ENCODE results near the gene EIF3I. TPM values are rescaled to one million over a fixed set of nuclear protein-coding genes. Genes with fewer than 3 reads are reported as not detected.

Gene EIF3I
- total RNA-seq, 1 donor from 2014 or later, result 626 TPM

DNA sequence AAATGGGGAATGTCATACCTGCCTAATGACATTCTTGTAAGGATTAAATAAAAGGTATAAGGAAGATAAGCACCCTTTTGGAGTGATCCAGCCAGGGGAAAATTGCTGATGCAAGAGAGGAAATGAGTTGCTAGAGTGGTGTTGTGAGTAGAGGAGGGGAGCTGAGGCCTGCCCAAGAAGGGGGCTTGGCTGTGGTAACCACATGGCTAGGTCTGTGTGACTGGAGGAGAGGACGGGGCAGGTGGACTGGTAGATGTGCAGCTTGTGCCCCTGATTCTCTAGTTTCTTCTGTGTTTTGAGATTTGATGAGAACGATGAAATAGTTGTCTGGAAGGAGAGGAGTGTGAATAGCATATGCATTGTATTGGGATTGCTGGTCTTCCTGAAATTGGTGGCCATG is 36.1 kb upstream of the EIF3I start:
- DNase-seq (ENCODE audit: low read depth) (no peak), FAIRE-seq (no peak)
- no peak overlapping the region for H3K4me3 ChIP-seq (ENCODE audit: low read depth, low read length)
- H3K36me3 ChIP-seq (ENCODE audit: control insufficient read depth, insufficient read depth, low read length), result peaks cover 41% of the 10 kb centered on the region
- TF ChIP-seq, protein P1, sequence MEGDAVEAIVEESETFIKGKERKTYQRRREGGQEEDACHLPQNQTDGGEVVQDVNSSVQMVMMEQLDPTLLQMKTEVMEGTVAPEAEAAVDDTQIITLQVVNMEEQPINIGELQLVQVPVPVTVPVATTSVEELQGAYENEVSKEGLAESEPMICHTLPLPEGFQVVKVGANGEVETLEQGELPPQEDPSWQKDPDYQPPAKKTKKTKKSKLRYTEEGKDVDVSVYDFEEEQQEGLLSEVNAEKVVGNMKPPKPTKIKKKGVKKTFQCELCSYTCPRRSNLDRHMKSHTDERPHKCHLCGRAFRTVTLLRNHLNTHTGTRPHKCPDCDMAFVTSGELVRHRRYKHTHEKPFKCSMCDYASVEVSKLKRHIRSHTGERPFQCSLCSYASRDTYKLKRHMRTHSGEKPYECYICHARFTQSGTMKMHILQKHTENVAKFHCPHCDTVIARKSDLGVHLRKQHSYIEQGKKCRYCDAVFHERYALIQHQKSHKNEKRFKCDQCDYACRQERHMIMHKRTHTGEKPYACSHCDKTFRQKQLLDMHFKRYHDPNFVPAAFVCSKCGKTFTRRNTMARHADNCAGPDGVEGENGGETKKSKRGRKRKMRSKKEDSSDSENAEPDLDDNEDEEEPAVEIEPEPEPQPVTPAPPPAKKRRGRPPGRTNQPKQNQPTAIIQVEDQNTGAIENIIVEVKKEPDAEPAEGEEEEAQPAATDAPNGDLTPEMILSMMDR (IDR thresholded peaks at IDR 0.05; ENCODE audit: insufficient read depth, low read length, severe bottlenecking), result no peak
- H3K27me3 ChIP-seq (ENCODE audit: control insufficient read depth, insufficient read depth, low read length), result no peaks in the 10 kb centered on the region

DNA sequence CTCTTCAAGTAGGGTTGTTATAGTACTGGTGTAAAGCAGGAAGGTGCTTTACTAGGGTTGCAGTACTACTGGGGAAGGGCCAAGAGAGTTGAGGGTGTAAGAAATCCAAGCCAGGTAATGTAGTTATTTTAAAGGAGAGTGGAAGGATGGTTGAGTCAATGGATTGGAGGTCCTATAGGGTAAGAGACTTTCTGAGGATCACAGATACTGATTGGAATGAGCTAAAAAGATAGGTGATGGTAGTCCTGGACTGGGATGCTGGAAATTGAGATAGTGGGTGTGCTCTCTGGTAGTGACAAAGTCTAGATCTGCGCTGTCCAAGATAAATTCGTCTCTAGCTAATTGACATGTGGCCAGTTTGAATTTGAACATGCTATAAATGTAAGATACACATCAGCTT is 35.7 kb upstream of the EIF3I start:
- FAIRE-seq (no peak), DNase-seq (ENCODE audit: low read depth) (no peak)
- no peak overlapping the region for H3K4me3 ChIP-seq (ENCODE audit: low read depth, low read length)
- H3K27me3 ChIP-seq (ENCODE audit: control insufficient read depth, insufficient read depth, low read length), result no peaks in the 10 kb centered on the region
- peaks cover 38% of the 10 kb centered on the region for H3K36me3 ChIP-seq (ENCODE audit: control insufficient read depth, insufficient read depth, low read length)
- TF ChIP-seq, protein P1 (IDR thresholded peaks at IDR 0.05; ENCODE audit: insufficient read depth, low read length, severe bottlenecking), result no peak

DNA sequence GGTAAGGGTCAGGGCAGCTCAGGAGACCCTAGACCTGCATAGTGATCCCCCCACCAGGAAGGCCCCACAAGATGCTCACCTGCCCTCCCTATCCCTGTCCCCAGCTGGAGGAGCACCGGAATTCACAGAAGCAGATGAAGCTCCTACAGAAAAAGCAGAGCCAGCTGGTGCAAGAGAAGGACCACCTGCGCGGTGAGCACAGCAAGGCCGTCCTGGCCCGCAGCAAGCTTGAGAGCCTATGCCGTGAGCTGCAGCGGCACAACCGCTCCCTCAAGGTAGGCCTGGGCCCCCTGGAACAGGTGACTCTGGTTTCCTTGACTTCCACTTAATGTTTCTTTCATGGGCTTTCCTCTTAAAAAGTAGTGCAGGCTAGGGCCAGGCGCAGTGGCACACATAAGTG is 34.4 kb upstream of the EIF3I start:
- Histone ChIP-seq H3K36me3 (ENCODE audit: control insufficient read depth, insufficient read depth, low read length) (peaks cover 40% of the 10 kb centered on the region), H3K4me3 (ENCODE audit: low read depth, low read length) (no peak overlapping the region), H3K27me3 (ENCODE audit: control insufficient read depth, insufficient read depth, low read length) (no peaks in the 10 kb centered on the region)
- DNase-seq (ENCODE audit: low read depth) (no peak), FAIRE-seq (no peak)
- TF ChIP-seq, protein P1 (IDR thresholded peaks at IDR 0.05; ENCODE audit: insufficient read depth, low read length, severe bottlenecking), result no peak

DNA sequence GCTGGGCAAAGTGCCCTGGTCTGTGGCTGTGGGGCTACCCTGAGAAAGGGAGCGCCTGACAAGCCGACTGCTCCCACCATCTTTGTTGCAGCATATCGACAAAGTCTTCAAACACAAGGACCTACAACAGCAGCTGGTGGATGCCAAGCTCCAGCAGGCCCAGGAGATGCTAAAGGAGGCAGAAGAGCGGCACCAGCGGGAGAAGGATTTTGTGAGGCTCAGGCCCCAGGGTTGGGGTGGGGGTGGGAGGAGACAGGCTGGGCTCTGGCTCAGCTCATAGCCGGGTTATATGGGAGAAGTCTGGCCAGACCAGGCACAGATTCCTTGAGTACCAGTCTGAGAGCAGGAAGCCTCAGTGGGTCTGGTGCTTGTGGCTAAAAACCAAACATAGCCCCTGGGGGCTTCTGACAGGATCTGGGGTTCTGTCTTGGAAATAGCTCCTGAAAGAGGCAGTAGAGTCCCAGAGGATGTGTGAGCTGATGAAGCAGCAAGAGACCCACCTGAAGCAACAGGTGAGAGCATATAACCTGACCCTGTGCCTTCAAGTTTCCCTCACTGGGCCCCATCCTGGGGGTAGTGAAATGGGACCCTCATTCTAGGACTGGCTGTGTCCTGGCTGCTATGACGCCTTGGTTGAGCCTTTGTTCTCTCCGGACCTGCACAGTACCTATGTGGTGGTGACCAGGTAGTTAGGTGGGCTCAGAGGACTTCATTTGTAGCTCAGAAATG is 29.8 kb upstream of the EIF3I start:
- FAIRE-seq, result no peak
- TF ChIP-seq, protein P1 (IDR thresholded peaks at IDR 0.05; ENCODE audit: insufficient read depth, low read length, severe bottlenecking), result no peak
- H3K36me3 ChIP-seq (ENCODE audit: control insufficient read depth, insufficient read depth, low read length), result peaks cover 52% of the 10 kb centered on the region
- H3K27me3 ChIP-seq (ENCODE audit: control insufficient read depth, insufficient read depth, low read length), result no peaks in the 10 kb centered on the region
- H3K4me3 ChIP-seq (ENCODE audit: low read depth, low read length), result no peak overlapping the region
- no peak for DNase-seq (ENCODE audit: low read depth)

DNA sequence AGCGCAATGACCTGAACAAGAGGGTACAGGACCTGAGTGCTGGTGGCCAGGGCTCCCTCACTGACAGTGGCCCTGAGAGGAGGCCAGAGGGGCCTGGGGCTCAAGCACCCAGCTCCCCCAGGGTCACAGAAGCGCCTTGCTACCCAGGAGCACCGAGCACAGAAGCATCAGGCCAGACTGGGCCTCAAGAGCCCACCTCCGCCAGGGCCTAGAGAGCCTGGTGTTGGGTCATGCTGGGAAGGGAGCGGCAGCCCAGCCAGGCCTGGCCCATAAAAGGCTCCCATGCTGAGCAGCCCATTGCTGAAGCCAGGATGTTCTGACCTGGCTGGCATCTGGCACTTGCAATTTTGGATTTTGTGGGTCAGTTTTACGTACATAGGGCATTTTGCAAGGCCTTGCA is 27.2 kb upstream of the EIF3I start:
- H3K27me3 ChIP-seq (ENCODE audit: control insufficient read depth, insufficient read depth, low read length), result no peaks in the 10 kb centered on the region
- H3K4me3 ChIP-seq (ENCODE audit: low read depth, low read length), result no peak overlapping the region
- no peak for DNase-seq (ENCODE audit: low read depth)
- TF ChIP-seq, protein P1 (IDR thresholded peaks at IDR 0.05; ENCODE audit: insufficient read depth, low read length, severe bottlenecking), result no peak
- peaks cover 37% of the 10 kb centered on the region for H3K36me3 ChIP-seq (ENCODE audit: control insufficient read depth, insufficient read depth, low read length)
- no peak for FAIRE-seq

DNA sequence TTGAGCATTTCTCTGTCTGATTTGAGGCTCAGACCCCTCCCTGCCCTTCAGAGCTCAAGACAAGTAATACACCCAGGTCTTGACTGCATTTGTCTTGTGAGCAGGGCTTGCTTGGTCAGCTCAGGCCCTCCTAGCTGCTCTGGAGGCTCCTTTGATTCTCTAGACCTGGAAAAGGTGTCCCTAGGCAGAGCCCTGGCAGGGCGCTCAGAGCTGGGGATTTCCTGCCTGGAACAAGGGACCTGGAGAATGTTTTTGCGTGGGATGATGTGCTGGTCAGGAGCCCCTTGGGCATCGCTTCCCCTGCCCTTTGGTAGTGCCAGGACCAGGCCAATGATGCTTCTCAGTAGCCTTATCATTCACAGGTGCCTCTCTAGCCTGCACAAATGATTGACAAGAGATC is 26.7 kb upstream of the EIF3I start:
- H3K36me3 ChIP-seq (ENCODE audit: control insufficient read depth, insufficient read depth, low read length), result peaks cover 33% of the 10 kb centered on the region
- TF ChIP-seq, protein P1 (IDR thresholded peaks at IDR 0.05; ENCODE audit: insufficient read depth, low read length, severe bottlenecking), result no peak
- FAIRE-seq, result no peak
- H3K27me3 ChIP-seq (ENCODE audit: control insufficient read depth, insufficient read depth, low read length), result no peaks in the 10 kb centered on the region
- no peak overlapping the region for H3K4me3 ChIP-seq (ENCODE audit: low read depth, low read length)
- DNase-seq (ENCODE audit: low read depth), result no peak
